COLO829 (cell line): Measurements from ENCODE around the gene CHST8.

ENCODE experiments used
- DNase-seq: peaks from one replicate; pipeline ENCODE4 v3.0.0; 2012; ENCODE audit warnings: low spot score

Gene CHST8

DNA sequence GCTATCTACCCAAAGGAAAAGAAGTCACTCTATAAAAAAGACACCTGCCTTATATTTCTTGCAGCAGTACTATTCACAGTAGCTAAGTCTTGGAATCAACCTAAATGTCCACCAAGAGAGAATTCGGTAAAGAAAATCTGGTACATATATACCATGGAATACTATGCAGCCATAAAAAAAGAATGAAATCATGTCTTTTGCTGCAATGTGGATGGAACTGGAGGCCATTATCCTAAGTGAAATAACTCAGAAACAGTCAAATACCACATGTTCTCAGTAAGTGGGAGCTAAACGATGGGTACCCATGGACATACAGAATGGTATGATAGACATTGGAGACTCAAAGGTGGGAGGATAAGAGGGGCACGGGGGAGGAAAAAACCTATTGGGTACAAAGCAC lies 92.4 kb downstream of the CHST8 start:
- no peak for DNase-seq

DNA sequence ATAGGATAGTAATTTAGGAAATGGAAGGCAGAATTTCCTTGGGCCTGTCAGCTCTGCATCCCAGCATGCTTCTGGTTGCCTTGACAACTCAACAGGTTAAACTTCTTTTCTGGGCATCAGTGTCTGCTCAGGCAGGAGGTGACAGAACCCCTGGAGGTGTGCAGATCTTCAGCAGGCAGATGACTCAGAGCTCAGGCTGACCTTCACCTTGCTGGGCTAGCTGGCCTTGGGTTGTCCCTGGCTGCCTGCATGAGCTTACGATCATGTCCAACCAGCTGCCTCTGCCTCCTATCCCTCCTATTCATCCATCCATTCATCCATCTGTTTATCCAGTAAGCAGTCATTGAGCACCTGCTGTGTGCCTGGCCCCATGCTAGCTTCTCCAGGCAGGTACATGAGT lies 93.7 kb downstream of the CHST8 start:
- no peak for DNase-seq

DNA sequence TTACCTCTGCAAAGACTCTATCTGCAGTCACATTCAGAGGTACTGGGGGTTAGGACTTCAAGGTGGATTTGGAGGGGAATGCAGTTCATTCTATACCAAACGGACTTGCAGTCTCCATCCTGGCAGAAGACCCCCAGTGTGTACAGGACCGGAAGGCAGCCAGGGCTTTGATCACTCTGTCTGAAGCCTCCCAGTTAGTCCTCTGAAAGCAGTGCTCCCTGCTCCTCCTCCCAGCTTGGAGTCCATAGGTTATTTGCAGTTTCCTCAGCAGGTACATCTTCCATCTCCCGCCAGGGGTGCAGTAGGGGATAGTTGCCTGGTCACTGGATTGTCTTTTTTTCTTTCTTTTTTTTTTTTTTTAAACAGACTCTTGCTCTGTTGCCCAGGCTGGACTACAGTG lies 96.1 kb downstream of the CHST8 start:
- DNase-seq, result no peak

DNA sequence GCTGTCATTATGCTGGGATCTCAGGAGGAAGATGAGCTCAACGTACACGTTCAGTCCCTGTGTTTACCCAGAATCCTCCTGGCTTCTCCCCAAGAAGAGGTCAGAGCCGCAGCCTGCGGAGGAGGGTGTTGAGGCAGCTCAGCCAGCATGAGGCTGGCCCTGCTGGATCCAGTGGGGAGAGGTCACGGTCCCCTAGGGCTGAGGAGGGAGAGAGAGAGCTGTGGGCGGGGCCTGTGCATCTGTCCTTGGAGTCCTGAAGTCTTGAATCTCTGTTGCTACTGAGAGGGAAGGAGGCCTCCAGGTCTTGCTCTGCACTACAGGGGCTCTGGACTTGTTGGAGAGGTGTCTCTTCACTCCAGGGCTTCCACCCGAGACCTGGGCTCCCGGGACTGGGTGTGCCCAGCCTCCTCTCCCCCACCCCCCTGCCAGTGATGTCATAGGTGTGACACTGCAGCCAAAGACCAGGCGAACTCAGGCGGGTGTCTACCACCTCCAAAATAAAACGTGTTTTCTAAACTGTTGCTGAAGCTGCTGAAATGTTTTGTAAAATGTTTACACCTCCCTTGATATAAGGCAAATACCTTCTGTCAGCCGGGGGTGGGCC lies 97.0 kb downstream of the CHST8 start:
- no peak for DNase-seq

DNA sequence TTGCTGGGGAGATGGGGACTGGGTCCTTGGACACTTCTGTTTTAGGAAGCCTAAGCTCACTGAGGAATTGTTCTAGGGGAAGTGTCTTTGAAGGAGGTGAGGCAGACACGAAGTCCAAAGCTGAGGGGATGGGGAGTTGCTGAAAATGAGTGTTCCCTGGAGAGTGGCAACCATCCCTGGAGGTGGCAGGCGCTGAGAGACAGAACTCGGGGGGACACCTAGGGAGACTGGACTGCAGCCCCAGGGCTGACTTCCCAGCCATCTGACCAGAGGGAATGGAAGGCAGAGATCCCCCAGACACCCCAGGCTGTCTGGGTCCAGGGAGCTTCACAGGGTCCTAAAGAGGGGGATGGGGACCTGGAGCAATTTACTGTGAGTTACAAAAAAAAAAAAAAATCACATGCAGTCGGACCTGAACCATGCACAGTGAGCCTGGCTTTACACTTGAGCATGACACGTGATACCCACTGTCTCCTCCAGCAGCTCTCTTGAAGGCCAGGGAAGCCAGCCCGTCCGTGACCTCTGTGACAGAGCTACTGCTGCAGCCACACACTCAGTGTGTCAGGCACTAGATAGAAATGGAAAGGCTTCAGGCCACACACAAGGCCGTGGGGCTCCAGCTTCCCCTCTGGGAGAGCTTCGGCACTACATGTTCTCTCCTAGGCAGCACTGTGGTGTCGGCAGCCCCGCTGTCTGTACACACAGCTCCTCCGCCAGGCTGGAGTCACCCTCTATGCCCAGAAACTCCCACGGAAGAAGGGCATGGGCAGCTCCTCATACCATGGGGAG lies 97.8 kb downstream of the CHST8 start:
- DNase-seq, result no peak

DNA sequence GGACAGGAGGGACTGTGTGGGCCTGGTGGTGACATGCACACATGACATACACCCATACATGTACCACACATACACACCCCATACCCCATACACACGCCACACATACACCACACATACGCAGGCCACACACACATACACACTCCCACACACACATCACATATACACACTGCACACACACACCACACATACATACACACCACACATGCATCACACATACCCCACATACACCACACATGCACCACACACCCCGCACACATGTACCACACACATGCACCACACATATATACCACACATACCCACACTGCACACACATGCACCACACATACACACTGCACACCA lies 98.4 kb downstream of the CHST8 start:
- no peak for DNase-seq

DNA sequence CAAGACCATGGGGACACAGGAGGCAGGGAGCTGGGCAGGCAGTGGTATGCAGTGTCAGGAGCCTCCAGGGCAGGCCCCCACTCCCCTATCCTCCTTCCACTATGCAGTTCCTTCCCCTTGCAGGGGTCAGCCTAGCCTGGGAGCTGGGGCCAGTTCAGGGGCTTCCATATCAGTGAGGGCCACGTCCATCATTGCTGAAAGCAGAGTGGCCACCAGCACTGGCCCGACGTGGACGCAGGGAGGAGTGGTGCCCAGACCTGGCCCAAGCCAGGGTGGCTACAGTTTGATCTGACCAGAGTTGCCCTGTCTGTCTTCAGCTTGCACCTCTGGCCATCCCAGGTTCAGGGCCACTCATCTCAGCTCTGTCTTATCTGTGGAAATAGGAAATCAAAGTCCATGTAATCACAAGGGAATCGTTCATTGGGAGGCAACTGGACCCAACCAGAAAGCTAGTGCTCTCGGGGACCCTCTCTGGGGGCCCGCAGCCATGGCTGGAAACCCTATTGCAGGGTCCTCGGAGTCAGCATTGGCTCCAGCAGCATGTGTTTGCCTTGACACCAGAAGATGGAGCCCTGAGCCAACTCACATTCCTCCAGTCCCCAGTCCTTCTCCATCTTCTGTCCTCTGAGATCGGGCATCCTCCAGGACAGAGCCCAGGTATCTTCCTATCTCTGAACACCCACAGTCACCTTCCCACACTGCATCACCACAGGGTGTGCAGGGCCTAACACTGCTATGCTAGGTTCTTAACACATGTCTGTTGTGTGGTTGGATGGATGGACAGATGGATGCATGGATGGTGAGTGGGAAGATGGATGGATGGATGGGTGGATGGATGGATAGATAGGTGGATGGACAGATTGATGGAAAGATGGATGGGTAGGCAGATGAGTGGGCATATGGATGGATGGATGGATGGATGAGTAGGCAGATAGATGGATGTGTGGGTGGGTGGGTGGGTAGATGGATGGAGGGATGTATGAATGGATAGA lies 99.2 kb downstream of the CHST8 start:
- DNase-seq, result no peak

DNA sequence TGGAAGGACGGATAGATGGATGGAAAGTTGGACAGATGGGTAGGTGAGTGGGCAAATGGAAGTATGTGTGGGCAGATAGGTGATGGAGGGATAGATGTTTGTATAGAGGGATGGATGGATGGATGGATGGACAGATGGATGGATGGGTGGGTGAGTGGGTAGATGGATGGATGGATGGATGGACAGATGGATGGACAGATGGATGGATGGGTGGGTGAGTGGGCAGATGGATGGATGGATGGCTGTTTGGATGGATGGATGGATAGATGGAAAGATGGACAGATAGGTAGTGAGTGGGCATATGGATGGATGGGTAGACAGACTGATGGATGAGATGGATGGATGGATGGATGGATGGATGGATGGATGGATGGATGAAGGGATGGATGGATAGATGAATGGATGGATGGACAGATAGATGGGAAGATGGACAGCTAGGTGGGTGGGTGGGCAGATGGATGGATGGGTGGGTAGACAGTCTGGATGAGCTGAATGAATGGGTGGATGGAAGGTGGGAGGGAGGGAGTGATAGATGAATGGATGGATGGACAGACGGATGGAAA lies 100.1 kb downstream of the CHST8 start:
- DNase-seq, result no peak

DNA sequence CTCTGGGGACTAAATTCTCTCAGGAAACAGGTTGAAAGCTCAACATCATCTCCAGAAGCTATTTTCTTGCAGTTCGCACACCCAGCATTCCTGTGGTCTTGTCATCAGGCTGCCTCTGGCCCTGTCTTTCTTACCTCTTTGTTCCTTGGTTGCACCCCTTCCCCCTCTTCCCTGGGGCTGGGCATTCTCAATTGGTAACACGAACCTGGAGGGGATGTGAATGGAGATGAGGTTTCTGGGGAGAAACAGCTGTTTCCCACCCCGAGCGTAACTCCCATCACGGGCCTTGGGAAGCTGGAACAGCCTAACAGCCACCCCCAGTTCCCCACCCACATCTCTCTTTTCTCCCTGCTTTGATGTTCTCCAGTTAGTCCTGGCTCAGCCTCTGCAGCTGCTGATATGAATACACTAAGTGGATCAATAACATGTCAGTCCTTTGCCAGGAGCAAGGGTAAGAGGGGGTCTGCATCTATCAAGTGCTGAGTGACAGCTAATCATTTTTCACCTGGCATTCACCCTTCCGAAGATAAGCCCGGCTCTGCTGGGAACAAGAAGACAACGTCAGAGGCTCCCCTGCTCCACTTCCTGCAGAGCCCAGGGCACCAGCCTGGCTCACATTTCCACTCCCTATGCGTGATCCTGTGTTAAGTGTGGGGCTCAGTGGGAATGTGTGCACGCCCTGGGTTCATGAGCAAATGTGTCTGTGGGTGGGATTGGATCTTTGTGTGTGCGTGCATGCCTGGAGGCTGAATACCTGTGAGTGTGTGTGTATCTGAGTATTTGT lies 100.9 kb downstream of the CHST8 start:
- DNase-seq, result no peak

DNA sequence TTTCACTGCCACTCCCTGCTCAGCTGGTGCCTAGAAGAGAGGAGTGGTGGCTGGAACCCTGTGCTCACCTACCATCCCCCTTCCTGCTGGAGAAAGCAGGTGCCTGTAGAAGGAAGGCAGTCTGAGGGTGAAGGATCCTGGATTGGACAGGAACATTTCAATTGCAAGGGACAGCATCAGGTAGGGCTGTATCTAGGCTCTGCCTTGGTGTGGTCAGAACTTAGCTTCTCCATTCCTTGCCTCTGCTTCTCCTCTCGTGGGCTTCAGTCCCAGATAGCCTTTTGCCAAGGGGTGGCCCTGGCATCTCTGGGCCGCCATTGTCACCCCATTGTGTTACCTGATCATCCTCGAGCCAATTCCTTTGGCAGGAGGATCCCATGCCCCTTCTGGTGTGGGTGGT lies 101.8 kb downstream of the CHST8 start:
- no peak for DNase-seq

DNA sequence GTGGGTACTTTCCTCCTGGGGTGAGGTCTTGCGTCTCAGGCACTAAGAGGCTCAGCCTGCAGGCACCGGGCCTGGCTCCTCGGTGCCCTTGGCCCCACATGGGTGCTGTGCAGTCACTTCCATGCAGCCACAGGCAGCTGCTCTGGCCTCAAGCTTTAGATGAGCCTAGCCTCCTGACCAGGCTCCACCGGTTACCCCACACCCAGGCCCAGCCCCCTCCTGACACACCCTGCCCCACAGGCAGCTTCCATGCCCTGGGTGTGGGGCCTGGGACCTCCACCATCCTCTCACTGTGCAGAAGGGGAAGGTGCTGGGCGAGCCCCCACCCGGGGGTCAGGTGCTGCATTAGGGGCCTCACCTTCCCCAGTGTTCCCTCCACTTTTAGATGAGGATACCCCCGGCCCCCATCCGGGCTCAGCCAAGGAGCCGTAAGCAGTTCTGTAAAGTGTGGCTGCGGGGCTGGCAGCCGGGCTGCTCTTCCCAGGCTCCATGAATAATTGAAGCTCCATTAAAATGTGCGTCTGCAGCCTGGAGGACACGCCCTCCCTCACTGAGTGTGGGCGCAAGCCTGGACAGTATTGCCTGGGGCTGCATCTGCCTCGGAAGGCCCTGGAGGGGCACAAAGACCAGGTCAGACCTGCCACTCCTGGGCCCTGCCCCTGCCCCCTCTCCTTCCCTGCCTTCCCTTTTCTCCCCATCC lies 102.4 kb downstream of the CHST8 start:
- no peak for DNase-seq

DNA sequence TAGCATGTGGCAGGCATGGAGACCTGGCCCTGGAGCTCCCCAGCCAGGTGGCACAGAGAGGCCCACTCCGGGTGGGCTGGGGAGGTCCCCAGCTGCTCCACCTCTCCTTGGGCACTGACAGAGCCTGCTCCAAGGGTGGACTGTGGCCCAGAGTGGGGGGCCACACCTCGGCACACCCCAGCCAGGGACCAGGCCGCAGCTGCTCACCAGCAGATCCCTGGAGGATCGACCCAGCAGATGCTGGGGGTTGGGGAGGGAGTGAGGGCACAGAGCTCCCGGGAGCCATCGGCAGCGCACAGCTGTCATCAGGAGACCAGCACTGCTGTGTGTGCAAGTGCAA lies 102.9 kb downstream of the CHST8 start:
- no peak for DNase-seq

DNA sequence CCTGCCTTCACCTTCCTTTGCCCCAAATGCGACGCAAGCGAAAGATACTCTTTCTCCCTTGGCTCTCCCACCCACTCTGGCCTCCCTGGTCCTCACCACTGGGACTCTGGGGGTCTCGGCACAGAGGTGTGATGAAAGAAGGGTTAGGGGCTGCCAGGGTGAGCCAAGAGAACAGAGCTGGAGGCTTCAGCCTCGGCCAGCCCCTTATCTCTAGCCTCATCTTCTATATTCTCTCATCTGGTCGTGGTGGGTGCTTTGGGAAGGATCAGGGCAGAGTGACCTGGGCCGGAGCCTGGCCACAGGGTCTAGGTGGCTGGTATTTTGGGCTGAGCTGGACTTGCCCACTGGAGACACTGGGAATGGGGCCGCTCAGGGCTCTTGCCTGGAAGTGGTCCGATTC lies 103.8 kb downstream of the CHST8 start:
- no peak for DNase-seq

DNA sequence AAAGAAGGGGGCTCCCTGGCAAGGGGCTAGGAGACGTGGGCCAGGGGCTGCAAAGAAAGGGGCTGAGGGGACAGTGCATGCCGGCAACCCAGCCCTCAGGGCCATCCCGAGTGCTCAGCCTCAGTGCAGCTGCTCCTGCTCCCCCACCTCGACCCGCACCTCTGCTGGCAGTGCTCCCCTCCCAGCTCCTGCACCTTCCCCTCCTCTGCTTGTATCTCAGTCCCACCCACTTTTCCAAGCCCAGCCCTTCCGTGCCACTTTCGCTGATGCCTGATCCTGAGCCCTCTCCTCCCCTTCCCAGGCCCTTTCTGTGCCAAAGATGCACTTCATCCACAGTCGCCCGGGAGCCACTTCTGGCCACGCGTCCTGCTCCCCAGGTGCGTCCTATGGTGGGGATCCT lies 105.0 kb downstream of the CHST8 start:
- no peak for DNase-seq

DNA sequence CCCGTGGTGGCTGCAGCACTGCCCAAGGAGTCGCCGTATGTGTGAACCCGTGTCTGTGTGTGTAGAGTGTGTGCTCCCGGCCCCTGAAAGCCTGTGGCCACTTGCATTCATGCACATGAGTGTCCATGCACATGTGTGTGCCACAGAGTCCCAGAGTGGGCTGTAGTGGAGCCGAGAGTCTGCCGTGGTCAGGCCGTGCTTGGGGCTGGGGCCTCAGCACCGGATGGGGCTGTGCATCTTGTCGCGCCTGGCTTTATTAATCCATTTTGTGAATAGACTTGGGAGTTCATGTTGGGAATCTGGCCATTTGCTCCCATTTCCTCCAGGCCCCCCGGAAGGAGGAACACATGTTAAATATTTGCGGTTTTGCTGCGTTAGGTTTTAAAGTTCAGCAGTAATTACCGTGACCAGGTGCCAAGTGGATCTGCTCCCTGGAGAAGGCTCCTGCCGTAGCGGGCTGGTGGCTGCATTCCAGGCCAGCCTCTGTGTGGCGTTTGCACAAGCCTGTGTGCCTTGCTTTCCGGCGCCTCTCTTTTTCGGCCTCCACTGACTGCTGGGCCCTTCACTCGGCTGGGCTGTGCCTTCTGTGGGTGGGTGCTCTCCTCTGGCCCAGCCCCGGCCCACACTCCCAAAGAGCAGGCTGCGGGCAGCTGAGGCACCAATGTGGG lies 105.7 kb downstream of the CHST8 start:
- DNase-seq, result no peak

DNA sequence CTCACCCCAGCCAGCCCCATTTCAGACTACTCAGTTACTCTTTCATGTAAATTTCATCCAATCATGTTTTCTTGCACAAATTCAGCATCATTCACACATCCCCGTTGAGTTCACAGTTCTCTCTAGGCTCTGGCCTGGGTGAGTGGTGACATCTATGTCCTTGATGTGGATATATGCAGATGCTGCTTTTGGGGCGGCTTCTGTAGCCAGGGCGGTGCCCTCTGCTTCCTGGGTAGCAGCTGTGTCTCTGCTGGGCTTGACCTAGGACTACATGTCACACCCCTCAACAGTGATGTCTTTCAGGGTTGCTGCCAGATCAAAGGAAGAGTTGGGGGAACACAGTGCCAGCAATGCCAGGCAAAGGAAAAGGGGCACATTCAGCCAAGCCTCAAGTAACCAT lies 106.4 kb downstream of the CHST8 start:
- DNase-seq, result no peak

DNA sequence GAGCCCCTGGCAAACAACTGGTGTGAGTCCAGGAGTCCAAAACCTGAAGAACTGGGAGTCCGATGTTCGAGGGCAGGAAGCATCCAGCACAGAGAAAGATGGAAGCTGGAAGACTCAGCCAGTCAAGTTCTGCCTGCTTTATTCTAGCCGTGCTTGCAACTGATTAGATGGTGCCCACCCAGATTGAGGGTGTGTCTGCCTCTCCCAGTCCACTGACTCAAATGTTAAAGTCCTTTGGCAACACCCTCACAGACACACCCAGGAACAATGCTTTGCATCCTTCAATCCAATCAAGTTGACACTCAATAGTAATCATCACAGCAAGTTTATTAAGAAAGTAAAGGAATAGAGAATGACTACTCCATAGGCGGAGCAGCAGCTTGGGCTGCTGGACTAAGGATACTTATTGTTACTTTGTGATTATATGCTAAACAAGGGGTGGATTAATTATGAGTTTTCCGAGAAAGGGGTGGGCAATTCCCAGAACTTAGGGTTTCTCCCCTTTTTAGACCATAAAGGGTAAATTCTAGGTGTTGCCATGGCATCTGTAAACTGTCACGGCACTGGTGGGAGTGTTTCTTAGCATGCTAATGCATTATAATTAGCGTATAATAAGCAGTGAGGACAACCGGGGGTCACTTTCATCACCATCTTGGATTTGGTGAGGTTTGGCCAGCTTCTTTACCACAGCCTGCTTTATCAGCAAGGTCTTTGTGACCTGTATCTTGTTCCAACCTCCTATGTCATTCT lies 109.3 kb downstream of the CHST8 start:
- DNase-seq, result no peak

DNA sequence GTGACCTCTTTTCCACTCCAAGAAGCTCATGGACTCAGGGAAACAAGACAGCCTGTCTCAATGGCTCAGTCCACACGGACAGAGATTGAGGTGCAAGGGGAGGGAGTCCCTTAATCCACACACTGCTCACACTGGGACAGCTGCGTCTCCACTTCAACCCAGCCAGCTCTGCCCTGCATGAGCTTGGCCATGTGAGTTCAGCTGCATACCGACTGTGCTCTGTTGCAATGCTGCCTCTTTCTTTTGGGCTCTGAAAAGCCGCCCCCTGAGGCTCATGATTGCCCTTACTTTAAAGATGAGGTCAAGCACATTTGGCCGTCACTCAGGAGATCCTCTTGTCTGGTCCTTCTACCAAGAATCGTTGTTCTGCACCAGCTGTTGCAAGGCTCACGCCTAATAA lies 110.1 kb downstream of the CHST8 start:
- DNase-seq, result no peak

DNA sequence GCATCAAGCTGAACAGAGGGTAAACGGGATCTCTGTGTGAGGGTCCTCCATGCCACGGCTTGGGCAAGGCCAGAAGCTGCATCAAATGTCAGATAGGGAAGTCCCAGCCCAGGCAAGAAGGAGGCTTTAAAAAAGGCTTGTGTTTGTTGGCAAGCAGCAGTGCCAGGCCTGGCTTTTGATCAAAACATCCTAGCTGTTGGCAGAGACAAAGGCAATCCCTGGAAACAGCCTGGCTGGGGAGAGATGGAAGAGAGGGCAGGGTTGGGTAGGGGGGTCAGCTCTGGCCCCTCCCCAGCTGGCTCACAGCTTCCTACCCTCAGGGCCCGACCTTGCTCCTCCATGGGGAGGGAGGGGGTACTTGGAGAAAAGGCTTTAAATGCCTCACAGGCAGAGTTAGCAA lies 113.2 kb downstream of the CHST8 start:
- DNase-seq, result no peak

DNA sequence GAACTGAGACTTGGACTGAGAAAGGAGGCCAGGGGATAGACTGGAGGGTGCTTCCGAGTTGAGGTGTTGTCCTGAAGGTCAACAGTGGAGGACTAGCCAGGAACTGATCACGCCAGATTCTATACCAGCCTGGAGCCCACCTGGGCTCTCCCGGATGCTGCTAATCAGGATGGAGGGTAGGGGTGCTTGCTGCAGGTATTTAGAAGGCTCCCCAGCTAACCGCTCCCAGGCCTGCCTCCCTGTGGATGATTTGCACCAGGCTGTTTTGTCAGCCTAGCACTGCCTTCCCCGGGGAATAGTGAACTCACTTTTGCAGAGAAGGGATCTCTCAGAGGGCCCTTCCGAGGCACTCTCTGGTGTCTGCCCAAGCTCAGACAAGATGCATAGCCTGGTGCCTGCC lies 114.4 kb downstream of the CHST8 start:
- DNase-seq, result no peak
